Measurements from ENCODE around the gene AP2A1. TPM values are rescaled to one million over a fixed set of nuclear protein-coding genes. Genes with fewer than 3 reads are reported as not detected.

AP2A1 gene
- total and polyA plus RNA-seq, 9 of the 15 experiments (the other 6 are each of a cell fraction or from before 2014, with no cell fraction given) = 0.55 to 150 (median 31.9) TPM

DNA sequence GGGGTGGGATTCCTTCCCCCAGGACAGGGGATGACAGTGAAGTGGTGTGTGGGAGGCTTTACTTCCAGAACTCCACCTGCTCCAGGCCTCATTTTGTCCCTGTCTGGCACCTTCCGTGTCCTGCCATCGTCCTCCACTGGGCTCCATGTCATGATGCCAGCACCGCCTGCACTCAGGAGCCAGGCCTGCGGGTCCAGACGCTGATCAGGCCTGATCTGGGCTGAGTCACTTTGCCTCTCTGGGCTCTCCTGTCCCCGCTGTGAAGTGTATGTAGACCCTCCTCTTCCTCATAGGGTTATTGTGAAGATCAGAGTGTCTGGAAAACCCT lies 36.7 kb downstream of the AP2A1 start (continued):
- TF ChIP-seq, protein P1, sequence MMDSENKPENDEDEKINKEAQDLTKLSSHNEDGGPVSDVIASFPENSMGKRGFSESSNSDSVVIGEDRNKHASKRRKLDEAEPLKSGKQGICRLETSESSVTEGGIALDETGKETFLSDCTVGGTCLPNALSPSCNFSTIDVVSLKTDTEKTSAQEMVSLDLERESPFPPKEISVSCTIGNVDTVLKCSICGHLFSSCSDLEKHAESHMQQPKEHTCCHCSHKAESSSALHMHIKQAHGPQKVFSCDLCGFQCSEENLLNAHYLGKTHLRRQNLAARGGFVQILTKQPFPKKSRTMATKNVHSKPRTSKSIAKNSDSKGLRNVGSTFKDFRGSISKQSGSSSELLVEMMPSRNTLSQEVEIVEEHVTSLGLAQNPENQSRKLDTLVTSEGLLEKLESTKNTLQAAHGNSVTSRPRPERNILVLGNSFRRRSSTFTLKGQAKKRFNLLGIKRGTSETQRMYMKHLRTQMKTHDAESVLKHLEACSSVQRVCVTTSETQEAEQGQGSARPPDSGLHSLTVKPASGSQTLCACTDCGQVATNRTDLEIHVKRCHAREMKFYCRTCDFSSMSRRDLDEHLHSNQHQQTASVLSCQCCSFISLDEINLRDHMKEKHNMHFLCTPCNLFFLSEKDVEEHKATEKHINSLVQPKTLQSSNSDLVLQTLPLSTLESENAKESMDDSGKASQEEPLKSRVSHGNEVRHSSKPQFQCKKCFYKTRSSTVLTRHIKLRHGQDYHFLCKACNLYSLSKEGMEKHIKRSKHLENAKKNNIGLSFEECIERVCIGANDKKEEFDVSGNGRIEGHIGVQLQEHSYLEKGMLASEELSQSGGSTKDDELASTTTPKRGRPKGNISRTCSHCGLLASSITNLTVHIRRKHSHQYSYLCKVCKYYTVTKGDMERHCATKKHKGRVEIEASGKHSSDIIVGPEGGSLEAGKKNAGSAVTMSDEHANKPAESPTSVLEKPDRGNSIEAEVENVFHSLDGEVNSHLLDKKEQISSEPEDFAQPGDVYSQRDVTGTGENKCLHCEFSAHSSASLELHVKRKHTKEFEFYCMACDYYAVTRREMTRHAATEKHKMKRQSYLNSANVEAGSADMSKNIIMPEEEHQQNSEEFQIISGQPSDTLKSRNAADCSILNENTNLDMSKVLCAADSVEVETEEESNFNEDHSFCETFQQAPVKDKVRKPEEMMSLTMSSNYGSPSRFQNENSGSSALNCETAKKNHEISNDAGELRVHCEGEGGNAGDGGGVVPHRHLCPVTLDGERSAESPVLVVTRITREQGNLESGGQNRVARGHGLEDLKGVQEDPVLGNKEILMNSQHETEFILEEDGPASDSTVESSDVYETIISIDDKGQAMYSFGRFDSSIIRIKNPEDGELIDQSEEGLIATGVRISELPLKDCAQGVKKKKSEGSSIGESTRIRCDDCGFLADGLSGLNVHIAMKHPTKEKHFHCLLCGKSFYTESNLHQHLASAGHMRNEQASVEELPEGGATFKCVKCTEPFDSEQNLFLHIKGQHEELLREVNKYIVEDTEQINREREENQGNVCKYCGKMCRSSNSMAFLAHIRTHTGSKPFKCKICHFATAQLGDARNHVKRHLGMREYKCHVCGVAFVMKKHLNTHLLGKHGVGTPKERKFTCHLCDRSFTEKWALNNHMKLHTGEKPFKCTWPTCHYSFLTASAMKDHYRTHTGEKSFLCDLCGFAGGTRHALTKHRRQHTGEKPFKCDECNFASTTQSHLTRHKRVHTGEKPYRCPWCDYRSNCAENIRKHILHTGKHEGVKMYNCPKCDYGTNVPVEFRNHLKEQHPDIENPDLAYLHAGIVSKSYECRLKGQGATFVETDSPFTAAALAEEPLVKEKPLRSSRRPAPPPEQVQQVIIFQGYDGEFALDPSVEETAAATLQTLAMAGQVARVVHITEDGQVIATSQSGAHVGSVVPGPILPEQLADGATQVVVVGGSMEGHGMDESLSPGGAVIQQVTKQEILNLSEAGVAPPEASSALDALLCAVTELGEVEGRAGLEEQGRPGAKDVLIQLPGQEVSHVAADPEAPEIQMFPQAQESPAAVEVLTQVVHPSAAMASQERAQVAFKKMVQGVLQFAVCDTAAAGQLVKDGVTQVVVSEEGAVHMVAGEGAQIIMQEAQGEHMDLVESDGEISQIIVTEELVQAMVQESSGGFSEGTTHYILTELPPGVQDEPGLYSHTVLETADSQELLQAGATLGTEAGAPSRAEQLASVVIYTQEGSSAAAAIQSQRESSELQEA (IDR thresholded peaks at IDR 0.05; ENCODE audit: low read depth) = no peak
- TF ChIP-seq, protein P2, sequence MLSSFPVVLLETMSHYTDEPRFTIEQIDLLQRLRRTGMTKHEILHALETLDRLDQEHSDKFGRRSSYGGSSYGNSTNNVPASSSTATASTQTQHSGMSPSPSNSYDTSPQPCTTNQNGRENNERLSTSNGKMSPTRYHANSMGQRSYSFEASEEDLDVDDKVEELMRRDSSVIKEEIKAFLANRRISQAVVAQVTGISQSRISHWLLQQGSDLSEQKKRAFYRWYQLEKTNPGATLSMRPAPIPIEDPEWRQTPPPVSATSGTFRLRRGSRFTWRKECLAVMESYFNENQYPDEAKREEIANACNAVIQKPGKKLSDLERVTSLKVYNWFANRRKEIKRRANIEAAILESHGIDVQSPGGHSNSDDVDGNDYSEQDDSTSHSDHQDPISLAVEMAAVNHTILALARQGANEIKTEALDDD (IDR thresholded peaks at IDR 0.05) = no peak
- TF ChIP-seq, protein P3, sequence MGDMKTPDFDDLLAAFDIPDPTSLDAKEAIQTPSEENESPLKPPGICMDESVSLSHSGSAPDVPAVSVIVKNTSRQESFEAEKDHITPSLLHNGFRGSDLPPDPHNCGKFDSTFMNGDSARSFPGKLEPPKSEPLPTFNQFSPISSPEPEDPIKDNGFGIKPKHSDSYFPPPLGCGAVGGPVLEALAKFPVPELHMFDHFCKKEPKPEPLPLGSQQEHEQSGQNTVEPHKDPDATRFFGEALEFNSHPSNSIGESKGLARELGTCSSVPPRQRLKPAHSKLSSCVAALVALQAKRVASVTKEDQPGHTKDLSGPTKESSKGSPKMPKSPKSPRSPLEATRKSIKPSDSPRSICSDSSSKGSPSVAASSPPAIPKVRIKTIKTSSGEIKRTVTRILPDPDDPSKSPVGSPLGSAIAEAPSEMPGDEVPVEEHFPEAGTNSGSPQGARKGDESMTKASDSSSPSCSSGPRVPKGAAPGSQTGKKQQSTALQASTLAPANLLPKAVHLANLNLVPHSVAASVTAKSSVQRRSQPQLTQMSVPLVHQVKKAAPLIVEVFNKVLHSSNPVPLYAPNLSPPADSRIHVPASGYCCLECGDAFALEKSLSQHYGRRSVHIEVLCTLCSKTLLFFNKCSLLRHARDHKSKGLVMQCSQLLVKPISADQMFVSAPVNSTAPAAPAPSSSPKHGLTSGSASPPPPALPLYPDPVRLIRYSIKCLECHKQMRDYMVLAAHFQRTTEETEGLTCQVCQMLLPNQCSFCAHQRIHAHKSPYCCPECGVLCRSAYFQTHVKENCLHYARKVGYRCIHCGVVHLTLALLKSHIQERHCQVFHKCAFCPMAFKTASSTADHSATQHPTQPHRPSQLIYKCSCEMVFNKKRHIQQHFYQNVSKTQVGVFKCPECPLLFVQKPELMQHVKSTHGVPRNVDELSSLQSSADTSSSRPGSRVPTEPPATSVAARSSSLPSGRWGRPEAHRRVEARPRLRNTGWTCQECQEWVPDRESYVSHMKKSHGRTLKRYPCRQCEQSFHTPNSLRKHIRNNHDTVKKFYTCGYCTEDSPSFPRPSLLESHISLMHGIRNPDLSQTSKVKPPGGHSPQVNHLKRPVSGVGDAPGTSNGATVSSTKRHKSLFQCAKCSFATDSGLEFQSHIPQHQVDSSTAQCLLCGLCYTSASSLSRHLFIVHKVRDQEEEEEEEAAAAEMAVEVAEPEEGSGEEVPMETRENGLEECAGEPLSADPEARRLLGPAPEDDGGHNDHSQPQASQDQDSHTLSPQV (IDR thresholded peaks at IDR 0.05) = no peak
- TF ChIP-seq RBM22 (IDR thresholded peaks at IDR 0.05; ENCODE audit: low read depth, low read length, poor library complexity, severe bottlenecking) (no peak), HDGF (IDR thresholded peaks at IDR 0.05) (no peak)
- TF ChIP-seq, protein P4, sequence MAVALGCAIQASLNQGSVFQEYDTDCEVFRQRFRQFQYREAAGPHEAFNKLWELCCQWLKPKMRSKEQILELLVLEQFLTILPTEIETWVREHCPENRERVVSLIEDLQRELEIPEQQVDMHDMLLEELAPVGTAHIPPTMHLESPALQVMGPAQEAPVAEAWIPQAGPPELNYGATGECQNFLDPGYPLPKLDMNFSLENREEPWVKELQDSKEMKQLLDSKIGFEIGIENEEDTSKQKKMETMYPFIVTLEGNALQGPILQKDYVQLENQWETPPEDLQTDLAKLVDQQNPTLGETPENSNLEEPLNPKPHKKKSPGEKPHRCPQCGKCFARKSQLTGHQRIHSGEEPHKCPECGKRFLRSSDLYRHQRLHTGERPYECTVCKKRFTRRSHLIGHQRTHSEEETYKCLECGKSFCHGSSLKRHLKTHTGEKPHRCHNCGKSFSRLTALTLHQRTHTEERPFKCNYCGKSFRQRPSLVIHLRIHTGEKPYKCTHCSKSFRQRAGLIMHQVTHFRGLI (CRISPR knock-in tag; IDR thresholded peaks at IDR 0.05) = no peak
- TF ChIP-seq, protein P5, sequence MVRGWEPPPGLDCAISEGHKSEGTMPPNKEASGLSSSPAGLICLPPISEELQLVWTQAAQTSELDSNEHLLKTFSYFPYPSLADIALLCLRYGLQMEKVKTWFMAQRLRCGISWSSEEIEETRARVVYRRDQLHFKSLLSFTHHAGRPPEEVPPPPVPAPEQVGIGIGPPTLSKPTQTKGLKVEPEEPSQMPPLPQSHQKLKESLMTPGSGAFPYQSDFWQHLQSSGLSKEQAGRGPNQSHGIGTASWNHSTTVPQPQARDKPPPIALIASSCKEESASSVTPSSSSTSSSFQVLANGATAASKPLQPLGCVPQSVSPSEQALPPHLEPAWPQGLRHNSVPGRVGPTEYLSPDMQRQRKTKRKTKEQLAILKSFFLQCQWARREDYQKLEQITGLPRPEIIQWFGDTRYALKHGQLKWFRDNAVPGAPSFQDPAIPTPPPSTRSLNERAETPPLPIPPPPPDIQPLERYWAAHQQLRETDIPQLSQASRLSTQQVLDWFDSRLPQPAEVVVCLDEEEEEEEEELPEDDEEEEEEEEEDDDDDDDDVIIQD (CRISPR knock-in tag; IDR thresholded peaks at IDR 0.05) = no peak
